Skeletal muscle satellite cell (primary cell): Measurements from ENCODE around the gene RAMP3.
"Not testable (repeated sequence)": the region's sequence is repeated elsewhere in the genome, so short reads cannot be mapped to it uniquely, and the experiment has no call there.

Experiments used
- H3K27me3 ChIP-seq: 2 replicates; pipeline ENCODE4 v1.7.0; 2013; ENCODE audit warnings: low read length; ENCODE audit not compliant: control insufficient read depth, insufficient read depth
- H3K36me3 ChIP-seq: 2 replicates; pipeline ENCODE4 v1.7.0; 2013; ENCODE audit warnings: mild to moderate bottlenecking, control low read depth, low read length; ENCODE audit not compliant: insufficient read depth
- H3K4me1 ChIP-seq: 2 replicates; pipeline ENCODE4 v1.7.0; 2013; ENCODE audit warnings: low read length; ENCODE audit not compliant: control insufficient read depth, insufficient read depth
- H3K4me2 ChIP-seq: 2 replicates; pipeline ENCODE4 v1.7.0; 2013; ENCODE audit warnings: mild to moderate bottlenecking, low read length
- H3K4me3 ChIP-seq: 2 replicates; pipeline ENCODE4 v1.7.0; 2013; ENCODE audit warnings: low read length
- H3K9ac ChIP-seq: 2 replicates; pipeline ENCODE4 v1.7.0; 2013; ENCODE audit warnings: mild to moderate bottlenecking, low read depth, low read length, moderate library complexity
- H3K9me3 ChIP-seq: replicated peaks from 2 replicates; pipeline ENCODE4 v1.7.0; 2013; ENCODE audit warnings: mild to moderate bottlenecking, control low read depth, low read length

RAMP3 gene

DNA sequence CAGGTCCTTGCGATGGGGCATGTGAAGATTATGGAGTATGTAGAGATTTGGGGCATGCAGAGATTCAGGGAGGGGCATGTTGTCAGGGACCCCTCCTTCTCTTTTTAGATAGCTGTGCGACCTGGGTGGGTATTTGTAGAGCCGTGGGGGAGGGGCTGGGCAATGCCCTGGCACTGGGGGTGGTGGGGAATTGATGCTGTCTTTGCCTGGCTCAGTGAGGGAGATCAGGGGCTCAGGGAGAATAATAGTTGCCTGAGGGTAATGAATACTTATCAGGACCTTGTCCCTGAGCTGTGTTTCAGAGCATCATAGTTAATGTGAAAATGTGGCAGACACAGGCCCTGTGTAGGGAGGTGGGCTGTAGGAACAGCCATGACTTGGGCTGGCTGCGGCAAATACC, 3.5 kb downstream of the RAMP3 start:
- Histone ChIP-seq H3K4me3 (no peak overlapping the region), H3K36me3 (no peaks in the 10 kb centered on the region), H3K4me2 (no peak overlapping the region), H3K4me1 (no peaks in the 10 kb centered on the region), H3K9me3 (no peaks in the 10 kb centered on the region), H3K9ac (no peak overlapping the region), H3K27me3 (peaks cover 43% of the 10 kb centered on the region)

DNA sequence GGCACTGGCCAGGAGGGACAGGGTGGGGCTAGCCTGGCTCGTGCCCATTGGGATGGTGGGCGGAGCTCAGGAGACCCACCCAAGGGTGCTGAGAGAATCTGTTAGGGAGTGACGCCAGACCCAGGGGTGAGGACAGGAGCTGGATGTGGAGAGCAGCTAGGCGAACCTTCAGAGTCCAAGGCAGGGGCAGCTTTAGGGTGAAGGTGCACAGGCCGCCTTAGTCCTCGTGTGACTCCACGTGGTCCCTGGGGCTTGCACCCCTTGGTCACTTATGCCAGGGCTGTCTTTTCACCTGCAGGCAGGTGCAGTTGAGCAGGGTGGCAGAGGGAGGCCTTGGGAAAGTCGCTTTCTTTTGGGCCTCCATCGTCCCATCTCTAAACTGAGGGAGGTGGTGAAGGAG, 4.3 kb downstream of the RAMP3 start:
- Histone ChIP-seq H3K4me2 (no peak overlapping the region), H3K4me1 (no peaks in the 10 kb centered on the region), H3K4me3 (no peak overlapping the region), H3K27me3 (peaks cover 42% of the 10 kb centered on the region), H3K36me3 (no peaks in the 10 kb centered on the region), H3K9me3 (no peaks in the 10 kb centered on the region), H3K9ac (no peak overlapping the region)

DNA sequence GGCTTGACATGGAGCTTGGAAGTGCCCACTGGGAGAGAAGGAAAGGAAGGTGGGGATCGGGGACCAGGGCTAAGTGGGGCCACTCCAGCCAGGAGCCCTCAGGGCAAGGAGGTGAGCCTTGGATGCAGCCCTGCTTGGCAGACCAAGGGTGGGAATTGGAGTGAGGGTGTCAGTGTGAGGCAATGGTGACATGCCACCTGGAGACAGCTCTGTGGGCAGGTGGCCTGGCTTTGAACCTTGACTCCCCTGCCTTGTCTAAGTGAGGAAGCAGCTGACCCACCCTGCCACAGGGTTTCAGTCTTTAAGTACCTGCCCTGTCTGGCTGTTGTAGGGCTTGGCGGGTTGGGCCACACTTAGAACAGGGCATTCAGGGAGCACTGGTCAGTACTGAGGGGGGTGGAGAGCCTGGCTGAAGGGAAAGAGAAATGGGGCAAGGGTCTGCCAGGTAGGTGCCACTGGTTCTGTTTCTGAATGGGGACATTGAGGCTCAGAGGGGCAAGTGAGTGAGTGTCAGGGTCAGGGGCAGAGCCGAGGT, 4.8 kb downstream of the RAMP3 start:
- no peak overlapping the region for H3K9ac ChIP-seq
- H3K27me3 ChIP-seq, result peaks cover 39% of the 10 kb centered on the region
- H3K9me3 ChIP-seq, result no peaks in the 10 kb centered on the region
- H3K36me3 ChIP-seq, result no peaks in the 10 kb centered on the region
- H3K4me3 ChIP-seq, result no peak overlapping the region
- no peak overlapping the region for H3K4me2 ChIP-seq
- no peaks in the 10 kb centered on the region for H3K4me1 ChIP-seq

DNA sequence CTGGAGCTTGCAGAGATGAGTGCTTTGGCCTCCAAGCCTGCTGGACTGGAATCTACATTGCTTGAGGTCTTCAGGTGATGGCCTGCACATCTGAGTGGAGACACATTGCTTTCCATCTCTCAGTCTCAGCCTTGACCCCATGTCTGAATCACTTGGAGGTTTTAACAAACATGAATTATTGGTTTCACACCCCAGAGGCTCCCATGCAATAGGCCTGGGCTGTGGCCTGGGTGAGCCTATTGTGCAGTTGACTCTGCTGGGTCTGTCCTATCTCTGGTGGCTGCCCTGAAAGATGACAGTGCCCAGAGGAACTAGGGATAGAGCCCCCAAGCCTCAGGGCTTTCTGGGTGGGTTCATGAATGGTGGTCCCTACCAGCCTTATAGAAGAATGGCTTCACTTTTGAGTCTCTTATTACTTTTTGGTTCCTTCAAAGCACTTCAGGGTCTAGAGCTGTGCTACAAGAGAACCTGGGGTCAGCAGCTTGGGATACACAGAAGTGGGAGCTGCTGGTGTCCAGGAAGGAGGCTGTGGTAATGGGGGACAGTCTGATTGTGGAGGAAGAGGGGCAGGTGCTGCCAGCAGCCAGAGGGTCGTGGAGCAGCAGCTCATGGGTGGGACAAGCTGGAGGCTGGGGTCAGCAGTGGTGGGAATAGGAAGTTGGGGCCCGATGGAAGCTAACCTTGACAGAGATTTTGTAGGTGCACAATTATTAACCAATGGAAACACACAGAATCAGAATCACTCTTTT, 5.5 kb downstream of the RAMP3 start:
- H3K9ac ChIP-seq, result no peak overlapping the region
- no peaks in the 10 kb centered on the region for H3K36me3 ChIP-seq
- no peak overlapping the region for H3K4me3 ChIP-seq
- no peaks in the 10 kb centered on the region for H3K4me1 ChIP-seq
- H3K9me3 ChIP-seq, result no peaks in the 10 kb centered on the region
- H3K4me2 ChIP-seq, result no peak overlapping the region
- peaks cover 34% of the 10 kb centered on the region for H3K27me3 ChIP-seq

DNA sequence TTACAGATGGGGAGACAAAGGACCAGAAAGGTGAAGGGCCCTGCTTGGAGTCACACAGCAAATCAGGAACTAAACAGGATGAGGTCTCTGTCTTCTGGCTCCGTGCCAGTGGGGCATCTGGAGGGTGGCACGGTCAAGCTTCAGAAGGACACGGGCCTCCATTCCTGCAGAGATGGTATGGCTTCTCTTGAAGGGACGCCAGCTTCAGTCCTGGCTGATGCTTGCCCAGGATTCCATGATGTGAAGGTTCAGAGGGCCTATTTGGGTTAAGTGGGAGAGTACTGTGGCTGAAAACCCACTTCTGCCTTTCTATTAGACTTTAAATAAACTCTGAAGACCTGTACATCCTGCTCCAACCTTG, 6.1 kb downstream of the RAMP3 start:
- Histone ChIP-seq H3K4me1 (no peaks in the 10 kb centered on the region), H3K4me2 (no peak overlapping the region), H3K36me3 (no peaks in the 10 kb centered on the region), H3K9ac (no peak overlapping the region), H3K4me3 (no peak overlapping the region), H3K9me3 (no peaks in the 10 kb centered on the region), H3K27me3 (peaks cover 28% of the 10 kb centered on the region)

DNA sequence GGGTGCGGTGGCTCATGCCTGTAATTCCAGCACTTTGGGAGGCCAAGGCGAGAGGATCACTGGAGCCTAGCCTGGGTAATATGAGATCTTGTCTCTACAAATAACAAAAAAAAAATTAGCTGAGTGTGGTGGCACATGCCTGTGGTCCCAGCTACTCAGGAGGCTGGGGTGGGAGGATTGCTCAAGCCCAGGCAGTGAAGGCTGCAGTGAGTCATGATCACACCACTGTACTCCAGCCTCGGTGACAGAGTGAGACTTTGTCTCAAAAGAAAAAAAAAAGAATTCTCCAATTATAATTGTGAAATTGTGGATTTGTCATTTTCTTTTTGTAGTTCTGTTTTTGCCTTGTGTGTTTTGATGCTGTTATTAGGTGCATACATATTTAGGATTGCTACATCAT, 6.7 kb downstream of the RAMP3 start:
- H3K9me3 ChIP-seq, H3K4me1 ChIP-seq, H3K4me3 ChIP-seq, H3K4me2 ChIP-seq, H3K36me3 ChIP-seq, H3K9ac ChIP-seq: not testable (repeated sequence)
- H3K27me3 ChIP-seq, result peaks cover 24% of the 10 kb centered on the region

DNA sequence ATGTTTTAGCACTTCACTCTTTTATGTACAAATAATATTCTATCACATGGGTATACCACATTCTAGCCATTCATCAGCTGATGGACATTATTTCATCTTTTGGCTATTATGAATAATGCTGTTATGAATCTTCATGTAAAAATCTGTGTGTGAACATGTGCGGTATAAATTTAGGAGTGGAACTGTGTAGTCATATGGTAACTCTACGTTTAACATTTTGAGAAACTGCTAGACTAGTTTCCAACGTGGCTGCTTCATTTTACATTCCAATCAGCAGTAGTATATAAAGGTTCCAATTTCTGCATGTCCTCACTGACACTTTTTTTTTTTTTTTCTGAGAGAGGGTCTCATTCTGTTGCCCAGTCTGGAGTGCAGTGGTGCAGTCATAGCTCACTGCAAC, 8.3 kb downstream of the RAMP3 start:
- Histone ChIP-seq H3K27me3 (peaks cover 19% of the 10 kb centered on the region), H3K36me3 (no peaks in the 10 kb centered on the region), H3K4me2 (no peak overlapping the region), H3K9me3 (no peaks in the 10 kb centered on the region), H3K4me1 (no peaks in the 10 kb centered on the region), H3K9ac (no peak overlapping the region), H3K4me3 (no peak overlapping the region)

DNA sequence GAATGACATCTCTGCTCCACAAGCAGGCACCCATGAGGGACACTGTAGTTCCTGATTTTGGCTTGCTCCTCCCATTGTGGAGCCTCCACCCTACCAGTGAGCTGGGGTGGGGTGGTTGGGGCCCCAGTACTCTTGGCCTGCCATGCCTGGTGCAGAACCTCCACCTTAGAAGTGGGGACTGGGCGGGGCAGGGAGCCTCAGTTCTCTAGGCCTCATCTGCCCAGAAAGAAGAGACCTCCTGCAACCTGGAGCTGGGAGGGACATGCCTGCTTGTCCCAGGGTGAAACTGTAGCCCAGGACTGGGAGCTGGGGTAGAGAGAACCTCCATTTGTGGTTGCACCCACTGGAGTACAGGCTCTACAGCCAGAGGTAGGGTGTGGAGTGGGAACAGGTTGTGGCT, 14.4 kb downstream of the RAMP3 start:
- Histone ChIP-seq H3K9ac (no peak overlapping the region), H3K4me2 (no peak overlapping the region), H3K4me1 (no peaks in the 10 kb centered on the region), H3K9me3 (no peaks in the 10 kb centered on the region), H3K4me3 (no peak overlapping the region), H3K36me3 (no peaks in the 10 kb centered on the region), H3K27me3 (peaks cover 16% of the 10 kb centered on the region)

DNA sequence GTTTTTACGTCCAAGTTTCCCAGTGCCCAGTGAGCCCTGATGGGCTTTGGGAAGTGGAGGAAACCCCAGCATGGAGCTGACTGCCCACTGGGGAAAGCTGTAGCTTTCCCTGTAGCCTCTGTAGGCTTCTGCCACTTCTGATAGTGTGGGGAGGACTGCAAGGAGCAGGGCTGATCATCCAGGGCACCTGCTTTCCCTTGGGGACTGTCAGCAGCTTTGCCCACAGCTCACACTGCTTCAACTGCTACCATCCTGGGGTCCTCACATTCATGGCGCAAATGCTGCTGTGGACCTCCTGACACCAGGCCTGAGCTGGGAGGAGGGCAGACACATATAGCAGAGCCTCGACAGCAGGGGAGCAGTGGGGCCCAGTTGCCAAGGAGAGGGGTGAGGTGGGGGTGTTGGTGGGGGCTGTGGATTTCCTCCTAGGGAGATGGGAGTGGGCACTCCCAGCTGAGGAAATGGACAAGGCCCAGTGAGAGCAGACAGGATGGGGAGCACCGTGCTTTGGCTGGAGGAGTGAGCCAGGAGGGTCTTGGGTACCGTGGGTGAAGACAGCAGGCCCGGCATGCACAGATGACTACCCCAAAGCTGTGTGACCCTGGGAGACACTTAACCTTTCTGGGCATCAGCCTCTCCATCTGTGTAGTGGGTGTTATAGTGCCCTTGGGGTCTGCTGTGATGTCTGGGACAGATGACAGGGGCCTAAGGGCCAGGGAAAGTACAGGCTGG, 16.2 kb downstream of the RAMP3 start:
- H3K36me3 ChIP-seq, result no peaks in the 10 kb centered on the region
- H3K9me3 ChIP-seq, result no peaks in the 10 kb centered on the region
- no peak overlapping the region for H3K4me3 ChIP-seq
- no peaks in the 10 kb centered on the region for H3K4me1 ChIP-seq
- no peak overlapping the region for H3K4me2 ChIP-seq
- peaks cover 23% of the 10 kb centered on the region for H3K27me3 ChIP-seq
- no peak overlapping the region for H3K9ac ChIP-seq

DNA sequence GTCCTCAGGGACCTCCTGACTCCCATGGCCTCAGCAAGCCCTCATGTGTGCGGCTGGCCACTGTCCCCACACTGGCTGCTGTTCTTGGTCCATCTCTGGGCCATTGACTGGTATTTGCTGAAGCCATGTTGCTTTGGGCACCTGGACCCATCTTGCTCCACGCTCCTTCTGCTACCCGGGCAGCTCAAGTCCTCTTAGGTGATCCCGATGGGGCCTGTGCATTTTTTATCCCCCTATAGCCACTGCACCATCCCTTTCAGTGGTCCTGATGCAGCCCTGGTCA, 16.7 kb downstream of the RAMP3 start:
- Histone ChIP-seq H3K9ac (no peak overlapping the region), H3K36me3 (no peaks in the 10 kb centered on the region), H3K27me3 (peaks cover 23% of the 10 kb centered on the region), H3K4me2 (no peak overlapping the region), H3K9me3 (no peaks in the 10 kb centered on the region), H3K4me3 (no peak overlapping the region), H3K4me1 (no peaks in the 10 kb centered on the region)

DNA sequence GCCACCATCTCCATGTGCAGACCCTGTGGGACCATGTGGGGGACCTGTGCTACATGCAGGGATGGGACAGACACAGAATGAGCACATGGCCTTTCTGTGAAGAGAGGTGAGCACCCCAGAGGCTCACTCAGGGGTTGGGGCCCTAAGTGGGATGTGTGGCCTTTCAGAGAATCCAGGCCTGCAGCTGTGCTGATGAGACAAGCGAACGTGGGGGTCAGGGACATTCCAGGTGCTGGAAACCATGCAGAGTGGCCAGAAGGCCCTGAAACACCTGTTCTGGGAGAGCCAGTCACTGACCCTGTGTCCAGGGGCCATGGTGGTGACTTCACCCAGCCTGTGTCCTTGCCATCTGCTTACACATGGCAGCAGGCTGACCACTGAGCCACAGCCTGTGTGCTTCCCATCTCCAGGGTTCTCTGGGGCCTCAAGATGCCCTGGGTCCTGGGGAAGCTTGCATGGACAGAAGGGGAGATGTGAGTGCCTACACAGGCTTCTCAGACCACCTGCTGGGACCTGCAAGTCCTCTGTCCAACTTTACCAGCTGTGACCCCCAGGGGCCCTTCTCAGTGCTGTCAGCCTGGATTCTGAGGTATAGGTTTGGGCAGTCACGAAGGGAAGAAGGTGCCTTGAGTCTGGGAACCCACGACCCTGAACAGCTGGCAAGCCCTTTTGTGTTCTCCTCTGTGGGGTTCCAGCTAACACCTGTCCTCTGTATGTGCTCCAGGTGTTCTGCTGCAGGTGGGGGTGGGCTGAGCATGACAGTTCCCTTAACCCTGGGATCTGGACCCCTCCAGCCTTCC, 17.6 kb downstream of the RAMP3 start:
- Histone ChIP-seq H3K27me3 (peaks cover 25% of the 10 kb centered on the region), H3K9ac (no peak overlapping the region), H3K36me3 (no peaks in the 10 kb centered on the region)

More for the DNA sequence above, 17.6 kb downstream of the RAMP3 start:
- no peaks in the 10 kb centered on the region for H3K4me1 ChIP-seq
- no peak overlapping the region for H3K4me3 ChIP-seq
- H3K9me3 ChIP-seq, result no peaks in the 10 kb centered on the region
- no peak overlapping the region for H3K4me2 ChIP-seq
